OCI-M2 (cell line): ENCODE results near the gene GRIA1.

Experiments used
- DNase-seq: peaks from one replicate; lab custom pipeline; 2025; ENCODE audit not compliant: unreplicated experiment; lab: John Stamatoyannopoulos, UW

The GRIA1 gene

GRCh38 chr5:153490118-153491037 lies at the start of gene GRIA1:
TSS of gene GRIA1 (plus strand) at chr5:153490670.
- no peak for DNase-seq

- DNase-seq, result no peak
These were observed 44.4 kb upstream of the GRIA1 start for GRCh38 chr5:153445875-153446579.

GRCh38 chr5:153447534-153447933 lies 42.9 kb upstream of the GRIA1 start:
- no peak for DNase-seq

GRCh38 chr5:153456354-153456753 lies 34.1 kb upstream of the GRIA1 start:
- no peak for DNase-seq

- no peak for DNase-seq
These were observed 33.5 kb upstream of the GRIA1 start for GRCh38 chr5:153456993-153457392.

- DNase-seq, result no peak
These were observed 32.2 kb upstream of the GRIA1 start for GRCh38 chr5:153458268-153458667.

- no peak for DNase-seq
These were observed 31.3 kb upstream of the GRIA1 start for GRCh38 chr5:153459051-153459743.

- DNase-seq, result no peak
These were observed 30.0 kb upstream of the GRIA1 start for GRCh38 chr5:153460421-153460820.

GRCh38 chr5:153461341-153461740 lies 29.1 kb upstream of the GRIA1 start:
- DNase-seq, result no peak

- DNase-seq, result no peak
These were observed 26.7 kb upstream of the GRIA1 start for GRCh38 chr5:153463806-153464205.

- no peak for DNase-seq
These were observed 22.9 kb upstream of the GRIA1 start for GRCh38 chr5:153467546-153467945.

GRCh38 chr5:153469423-153469822 lies 21.0 kb upstream of the GRIA1 start:
- DNase-seq, result no peak

GRCh38 chr5:153470736-153471135 lies 19.7 kb upstream of the GRIA1 start:
- no peak for DNase-seq

- DNase-seq, result no peak
These were observed 13.7 kb upstream of the GRIA1 start for GRCh38 chr5:153476767-153477166.

GRCh38 chr5:153480401-153480800 lies 10.1 kb upstream of the GRIA1 start:
- no peak for DNase-seq

- no peak for DNase-seq
These were observed 7.0 kb upstream of the GRIA1 start for GRCh38 chr5:153483482-153483881.

GRCh38 chr5:153485641-153486040 lies 4.8 kb upstream of the GRIA1 start:
- DNase-seq, result no peak

GRCh38 chr5:153486771-153487170 lies 3.7 kb upstream of the GRIA1 start:
- no peak for DNase-seq

- no peak for DNase-seq
These were observed 859 bp upstream of the GRIA1 start for GRCh38 chr5:153489611-153490010.

GRCh38 chr5:153491038-153491744 lies 721 bp downstream of the GRIA1 start:
- DNase-seq, result no peak

GRCh38 chr5:153491856-153492255 lies 1.4 kb downstream of the GRIA1 start:
- no peak for DNase-seq
